ENCODE results near the gene KBTBD3.
A peak's percentile ranks its signal among the peaks of the same experiment; 100 is the strongest.

Gene KBTBD3

DNA sequence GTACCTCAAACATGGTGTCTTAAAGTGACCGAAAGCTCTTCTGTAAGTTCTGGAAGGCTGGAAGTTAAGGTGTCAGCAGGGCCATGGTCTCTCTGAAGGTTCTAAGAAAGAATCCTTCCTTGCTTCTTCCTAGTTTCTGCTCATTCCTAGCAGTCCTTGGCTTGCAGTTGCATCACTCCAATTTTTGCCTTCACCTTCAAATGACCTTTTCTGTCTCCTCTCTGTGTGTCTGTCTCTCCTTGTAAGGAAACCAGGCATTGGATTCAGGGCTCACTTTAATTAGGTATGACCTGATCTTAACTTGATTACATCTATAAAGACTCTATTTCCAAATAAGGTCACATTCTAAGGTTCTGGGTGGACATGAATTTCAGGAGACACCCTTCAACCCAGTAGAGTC is 9.0 kb upstream of the KBTBD3 start:
- POLR2A ChIA-PET = no interaction called here
- TF ChIP-seq, protein P1, sequence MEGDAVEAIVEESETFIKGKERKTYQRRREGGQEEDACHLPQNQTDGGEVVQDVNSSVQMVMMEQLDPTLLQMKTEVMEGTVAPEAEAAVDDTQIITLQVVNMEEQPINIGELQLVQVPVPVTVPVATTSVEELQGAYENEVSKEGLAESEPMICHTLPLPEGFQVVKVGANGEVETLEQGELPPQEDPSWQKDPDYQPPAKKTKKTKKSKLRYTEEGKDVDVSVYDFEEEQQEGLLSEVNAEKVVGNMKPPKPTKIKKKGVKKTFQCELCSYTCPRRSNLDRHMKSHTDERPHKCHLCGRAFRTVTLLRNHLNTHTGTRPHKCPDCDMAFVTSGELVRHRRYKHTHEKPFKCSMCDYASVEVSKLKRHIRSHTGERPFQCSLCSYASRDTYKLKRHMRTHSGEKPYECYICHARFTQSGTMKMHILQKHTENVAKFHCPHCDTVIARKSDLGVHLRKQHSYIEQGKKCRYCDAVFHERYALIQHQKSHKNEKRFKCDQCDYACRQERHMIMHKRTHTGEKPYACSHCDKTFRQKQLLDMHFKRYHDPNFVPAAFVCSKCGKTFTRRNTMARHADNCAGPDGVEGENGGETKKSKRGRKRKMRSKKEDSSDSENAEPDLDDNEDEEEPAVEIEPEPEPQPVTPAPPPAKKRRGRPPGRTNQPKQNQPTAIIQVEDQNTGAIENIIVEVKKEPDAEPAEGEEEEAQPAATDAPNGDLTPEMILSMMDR (IDR thresholded peaks at IDR 0.05; ENCODE audit: control extremely low read depth, extremely low read depth, low read depth, missing control alignments) = no peak
- CTCF ChIA-PET = interaction anchor here (0.8 to 3.6 kb wide), 7 partner anchors 8 to 951 kb away, joined by 3 to 26 read pairs (median 4); partner anchors contain the start of genes AASDHPPT and KBTBD3
- DNase-seq (ENCODE audit: extremely low spot score) = no peak

DNA sequence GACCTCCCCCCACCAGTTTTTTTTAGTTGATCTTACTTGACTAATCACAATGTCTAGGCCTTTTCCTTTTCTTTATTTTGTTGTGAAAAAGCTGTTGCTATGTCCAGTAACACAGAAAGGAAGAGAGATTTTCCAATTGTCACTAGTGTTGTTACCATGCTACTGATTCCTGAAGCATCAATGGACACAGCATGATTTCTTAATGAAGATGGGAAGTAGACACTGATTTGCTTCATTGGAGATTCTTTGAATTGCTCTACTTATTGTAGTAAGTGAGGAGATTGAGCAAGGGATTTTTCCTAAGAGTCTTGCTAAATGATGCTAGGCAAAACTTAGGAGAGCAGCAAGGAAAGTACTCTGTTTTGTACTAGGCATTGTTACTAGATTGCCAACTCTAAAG is 4.9 kb upstream of the KBTBD3 start:
- ChIA-PET CTCF (interaction anchor here (3.2 kb wide), 1 partner anchor 10 kb away, joined by 15 read pairs; no protein-coding TSS in a partner anchor), POLR2A (no interaction called here)
- TF ChIP-seq, protein P1 (IDR thresholded peaks at IDR 0.05; ENCODE audit: control extremely low read depth, extremely low read depth, low read depth, missing control alignments) = no peak
- no peak for DNase-seq (ENCODE audit: extremely low spot score)

DNA sequence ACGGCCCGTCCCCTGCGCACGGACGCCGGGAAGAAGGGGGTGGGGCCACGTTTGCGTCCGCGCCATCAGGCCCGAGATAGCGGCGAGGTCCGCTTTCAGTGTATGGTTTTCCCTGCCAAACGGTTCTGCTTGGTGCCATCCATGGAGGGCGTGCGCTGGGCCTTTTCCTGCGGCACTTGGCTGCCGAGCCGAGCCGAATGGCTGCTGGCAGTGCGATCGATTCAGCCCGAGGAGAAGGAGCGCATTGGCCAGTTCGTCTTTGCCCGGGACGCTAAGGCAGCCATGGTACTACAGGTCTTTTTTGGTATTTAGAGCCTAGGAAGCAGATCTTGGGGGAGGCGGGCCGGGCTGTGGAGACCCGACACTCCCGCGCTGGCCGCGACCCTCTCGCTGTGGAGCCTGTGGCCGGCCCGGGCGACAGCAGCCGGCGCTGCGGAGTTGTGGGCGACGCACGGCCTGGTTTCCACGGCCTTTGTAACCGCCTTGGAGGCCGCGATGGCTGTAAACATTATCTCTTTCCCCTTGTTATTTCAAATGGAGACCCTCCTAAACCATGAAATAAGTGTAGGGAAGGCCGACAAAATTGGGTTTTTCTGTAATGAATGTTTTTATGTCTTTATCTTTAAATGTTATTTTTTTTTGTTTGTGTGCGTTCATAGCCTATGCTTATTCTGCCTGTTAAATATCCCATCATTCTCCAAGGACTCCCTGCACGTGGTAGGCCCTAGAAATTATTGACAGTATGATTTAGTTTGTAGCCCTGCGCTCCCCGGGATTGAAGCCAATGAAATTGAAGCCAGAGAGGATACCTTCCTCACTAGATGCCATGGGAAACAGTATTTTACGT is 685 bp upstream of the KBTBD3 start, which contains the start of gene AASDHPPT:
AASDHPPT (plus strand) TSS at position 54 of the 847 bp plus-strand sequence; CDS start at position 103, 49 bp downstream.
- CTCF ChIA-PET = interaction anchor here (0.7 to 3.5 kb wide), 7 partner anchors 9 to 58 kb away, joined by 3 to 26 read pairs (median 6); no protein-coding TSS in a partner anchor
- DNase-seq (ENCODE audit: extremely low spot score) = no peak
- TF ChIP-seq, protein P1 (IDR thresholded peaks at IDR 0.05; ENCODE audit: control extremely low read depth, extremely low read depth, low read depth, missing control alignments) = peak; percentile 6
- POLR2A ChIA-PET = interaction anchor here (0.8 kb wide), 1 partner anchor 14 kb away, joined by 4 read pairs; no protein-coding TSS in a partner anchor

- TF ChIP-seq, protein P1 (IDR thresholded peaks at IDR 0.05; ENCODE audit: control extremely low read depth, extremely low read depth, low read depth, missing control alignments) = no peak
- DNase-seq (ENCODE audit: extremely low spot score) = no peak
- ChIA-PET POLR2A (interaction anchor here (0.8 kb wide), 1 partner anchor 15 kb away, joined by 4 read pairs; no protein-coding TSS in a partner anchor), CTCF (interaction anchor here (0.6 to 3.5 kb wide), 7 partner anchors 8 to 20 kb away, joined by 3 to 26 read pairs (median 6); no protein-coding TSS in a partner anchor)
Measured at GRCh38 chr11:106076171-106076918, 802 bp downstream of the KBTBD3 start.

DNA sequence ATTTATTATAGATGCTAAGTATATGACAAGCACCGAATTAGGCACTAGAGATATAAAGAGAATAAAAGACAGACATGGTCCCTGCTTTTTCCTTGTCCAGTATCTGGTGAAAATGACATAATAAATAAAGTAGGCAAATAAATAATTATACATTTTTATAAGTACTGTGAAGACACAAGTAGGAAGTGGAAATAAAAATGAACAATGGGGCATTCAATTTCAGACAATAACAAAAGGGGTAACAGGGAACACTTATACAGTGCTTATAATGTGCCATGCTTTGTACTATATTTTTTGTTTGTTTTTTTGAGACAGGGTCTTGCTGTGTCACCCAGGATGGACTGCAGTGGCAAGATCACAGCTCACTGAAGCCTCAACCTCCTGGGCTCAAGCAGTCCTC is 4.3 kb downstream of the KBTBD3 start:
- TF ChIP-seq, protein P1 (IDR thresholded peaks at IDR 0.05; ENCODE audit: control extremely low read depth, extremely low read depth, low read depth, missing control alignments) = no peak
- DNase-seq (ENCODE audit: extremely low spot score) = no peak
- CTCF ChIA-PET = interaction anchor here (1.1 to 3.5 kb wide), 3 partner anchors 12 to 16 kb away, joined by 3 to 10 read pairs (median 9); no protein-coding TSS in a partner anchor
- POLR2A ChIA-PET = no interaction called here

DNA sequence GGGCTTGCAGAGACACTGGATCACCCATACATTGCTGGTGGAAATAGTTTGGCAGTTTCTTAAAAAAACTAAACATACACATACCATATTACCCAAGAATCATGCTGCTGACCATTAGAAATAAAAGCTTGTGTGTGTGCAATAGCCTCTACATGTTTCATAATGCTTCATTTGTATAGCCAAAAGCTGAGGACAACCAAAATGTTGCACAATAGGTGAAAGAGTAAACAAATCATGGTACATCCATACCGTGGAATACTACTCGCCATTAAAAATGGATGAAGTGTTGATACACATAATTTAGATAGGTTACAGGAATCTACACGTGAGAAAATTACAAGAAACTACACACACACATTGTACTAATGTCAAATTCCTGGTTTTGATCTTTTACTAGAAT is 6.5 kb downstream of the KBTBD3 start:
- CTCF ChIA-PET = interaction anchor here (1.8 to 2.1 kb wide), 2 partner anchors 17 to 22 kb away, joined by 7 read pairs; no protein-coding TSS in a partner anchor
- POLR2A ChIA-PET = no interaction called here
- TF ChIP-seq, protein P1 (IDR thresholded peaks at IDR 0.05; ENCODE audit: control extremely low read depth, extremely low read depth, low read depth, missing control alignments) = no peak
- DNase-seq (ENCODE audit: extremely low spot score) = no peak
